Heart left ventricle (tissue), 13 donors: ENCODE data around the gene GRXCR1.

Experiments
- POLR2A ChIP-seq, 2 donors: fragments of 450-650 bp; IDR thresholded peaks; one replicate each; pipeline ENCODE4 v1.6.1; 2017; ENCODE audit warnings: antibody characterized with exemption in 2 of 2, mild to moderate bottlenecking in 2 of 2, moderate library complexity in 2 of 2
- TF ChIP-seq, protein P1 (sequence below), 12 donors: fragments of 200-600 bp; sonication (generic) in 4 of 12; IDR thresholded peaks; one replicate each; pipeline versions ENCODE4 v1.5.0 to v1.8.0; 2018 to 2022; ENCODE audit warnings: antibody characterized with exemption in 12 of 12, mild to moderate bottlenecking in 5 of 12
- donor health status: ischemic (EF 13 %, LVEDD 7.1; RV severe dilation, severe dysfunction).
- donor health status: DM: no; HTN: yes; CAD: no.
- donor health status: DM: no; HTN: no; CAD: no.
- donor health status: ischemic (EF 25% LVEDD 6.9; RV normal size, moderate dysfunction).
- donor health status: ischemic (EF 25% LVEDD 5.7; RV mildly dilated, moderate dysfunction).
- donor health status: ischemic (EF 35%, LVEDD 5.7; RV mildly dilated, moderate dysfunction).
- donor health status: nonischemic (EF 11% LVEDD 7.7; RV severe dilation, severe dysfunction).
- donor health status: DM: yes; HTN: yes; CAD: no.
- donor health status: PGD.
- donor health status: ischemic (EF 29% LVEDD 5.4; RV normal size, mild dysfunction).
- donor health status: nonischemic (EF 23%, LVEDD 6.1; RV moderate dilation, normal function).

DNA sequence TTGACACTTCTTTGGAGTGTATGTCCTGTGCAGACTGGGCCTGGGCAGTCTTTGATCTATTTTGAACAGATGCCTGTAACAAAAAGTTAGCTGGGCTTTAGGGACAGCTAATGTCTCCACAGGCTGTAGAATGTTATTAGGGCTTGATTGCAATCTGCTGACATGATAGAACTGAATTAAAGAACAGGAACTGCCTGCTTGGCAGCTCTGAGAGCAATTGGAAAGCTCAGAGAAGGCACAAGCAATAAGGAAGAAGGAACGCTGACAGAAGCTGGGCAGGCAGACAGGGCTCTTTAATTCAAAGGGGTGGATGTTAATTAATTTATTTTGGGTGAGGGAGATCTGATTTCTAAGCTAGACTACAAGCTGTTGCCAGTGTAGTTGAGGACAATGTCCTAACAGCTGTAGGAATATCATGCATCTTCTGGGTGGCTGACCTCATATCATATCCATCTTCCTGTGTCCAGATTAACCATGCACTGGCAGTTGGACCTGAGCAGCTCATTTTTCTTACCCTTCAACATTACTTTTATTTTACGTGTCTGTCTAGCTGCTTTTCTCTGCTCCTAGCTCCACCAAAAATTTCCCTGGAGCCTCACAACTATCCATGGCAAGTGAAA, 20.7 kb upstream of the GRXCR1 start:
- TF ChIP-seq, protein P1, sequence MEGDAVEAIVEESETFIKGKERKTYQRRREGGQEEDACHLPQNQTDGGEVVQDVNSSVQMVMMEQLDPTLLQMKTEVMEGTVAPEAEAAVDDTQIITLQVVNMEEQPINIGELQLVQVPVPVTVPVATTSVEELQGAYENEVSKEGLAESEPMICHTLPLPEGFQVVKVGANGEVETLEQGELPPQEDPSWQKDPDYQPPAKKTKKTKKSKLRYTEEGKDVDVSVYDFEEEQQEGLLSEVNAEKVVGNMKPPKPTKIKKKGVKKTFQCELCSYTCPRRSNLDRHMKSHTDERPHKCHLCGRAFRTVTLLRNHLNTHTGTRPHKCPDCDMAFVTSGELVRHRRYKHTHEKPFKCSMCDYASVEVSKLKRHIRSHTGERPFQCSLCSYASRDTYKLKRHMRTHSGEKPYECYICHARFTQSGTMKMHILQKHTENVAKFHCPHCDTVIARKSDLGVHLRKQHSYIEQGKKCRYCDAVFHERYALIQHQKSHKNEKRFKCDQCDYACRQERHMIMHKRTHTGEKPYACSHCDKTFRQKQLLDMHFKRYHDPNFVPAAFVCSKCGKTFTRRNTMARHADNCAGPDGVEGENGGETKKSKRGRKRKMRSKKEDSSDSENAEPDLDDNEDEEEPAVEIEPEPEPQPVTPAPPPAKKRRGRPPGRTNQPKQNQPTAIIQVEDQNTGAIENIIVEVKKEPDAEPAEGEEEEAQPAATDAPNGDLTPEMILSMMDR (IDR thresholded peaks at IDR 0.05), result no peak
- no peak for TF ChIP-seq POLR2A (IDR thresholded peaks at IDR 0.05)
